Regular cardiac myocyte (primary cell): ENCODE results near the gene NBPF15. TPM values are rescaled to one million over a fixed set of nuclear protein-coding genes. Genes with fewer than 3 reads are reported as not detected.

Experiments used
- total RNA-seq: library from RNA; depleted of rRNA; stranded (reverse); fragments of >200 nt; gene quantifications from 2 replicates; pipeline ENCODE4 v1.2.3, GENCODE V29; 2014

The NBPF15 gene, protein sequence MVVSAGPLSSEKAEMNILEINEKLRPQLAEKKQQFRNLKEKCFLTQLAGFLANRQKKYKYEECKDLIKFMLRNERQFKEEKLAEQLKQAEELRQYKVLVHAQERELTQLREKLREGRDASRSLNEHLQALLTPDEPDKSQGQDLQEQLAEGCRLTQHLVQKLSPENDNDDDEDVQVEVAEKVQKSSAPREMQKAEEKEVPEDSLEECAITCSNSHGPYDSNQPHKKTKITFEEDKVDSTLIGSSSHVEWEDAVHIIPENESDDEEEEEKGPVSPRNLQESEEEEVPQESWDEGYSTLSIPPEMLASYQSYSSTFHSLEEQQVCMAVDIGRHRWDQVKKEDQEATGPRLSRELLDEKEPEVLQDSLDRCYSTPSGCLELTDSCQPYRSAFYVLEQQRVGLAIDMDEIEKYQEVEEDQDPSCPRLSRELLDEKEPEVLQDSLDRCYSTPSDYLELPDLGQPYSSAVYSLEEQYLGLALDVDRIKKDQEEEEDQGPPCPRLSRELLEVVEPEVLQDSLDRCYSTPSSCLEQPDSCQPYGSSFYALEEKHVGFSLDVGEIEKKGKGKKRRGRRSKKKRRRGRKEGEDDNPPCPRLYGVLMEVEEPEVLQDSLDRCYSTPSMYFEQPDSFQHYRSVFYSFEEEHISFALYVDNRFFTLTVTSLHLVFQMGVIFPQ
- 29.1 and 31.3 TPM in 2 replicates for total RNA-seq

GRCh38 chr1:144461136-144461759 is at the start of gene NBPF15:
TSS of gene NBPF15 (minus strand) at chr1:144461669. CDS start at chr1:144440003, 21,666 bp downstream.

Other genes starting within 250 kb of the NBPF15 start
- gene PPIAL4E, start 88.0 kb downstream of the NBPF15 start, total RNA-seq = not detected in 2 replicates
- gene PPIAL4F, start 131.2 kb upstream of the NBPF15 start, total RNA-seq = not detected in 2 replicates